IMR-90 (cell line): ENCODE measurements around the gene PAIP1.

Source experiments
- POLR2A ChIP-seq: IDR thresholded peaks from 2 replicates; pipeline ENCODE4 v1.6.1; 2012; ENCODE audit warnings: mild to moderate bottlenecking, low read depth, low read length
- TF ChIP-seq, protein P1 (sequence below): conservative IDR thresholded peaks from 2 replicates; pipeline ENCODE4 v1.5.1; 2012; ENCODE audit warnings: mild to moderate bottlenecking, low read depth, low read length, improper control_type of control experiment

DNA sequence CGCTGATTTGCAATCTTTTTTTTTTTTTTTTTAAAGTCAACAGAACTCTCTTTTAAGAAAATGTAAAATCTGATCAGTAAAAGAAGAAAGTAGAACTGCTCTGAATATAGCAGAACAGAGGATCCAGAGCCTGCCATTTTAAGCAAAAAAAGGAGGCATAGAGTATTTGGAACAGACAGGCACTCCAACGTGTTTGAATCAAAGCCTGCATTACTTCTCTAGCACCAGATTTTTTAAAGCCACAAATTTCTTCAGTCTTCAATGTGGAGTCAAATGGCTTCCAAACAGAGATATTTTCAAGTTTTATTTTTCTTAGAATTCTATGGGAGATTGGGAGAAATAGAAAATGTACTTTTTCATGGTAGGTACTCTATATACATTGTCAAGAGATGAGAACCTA lies 5.1 kb downstream of the PAIP1 start:
- TF ChIP-seq POLR2A: no peak
- TF ChIP-seq, protein P1, sequence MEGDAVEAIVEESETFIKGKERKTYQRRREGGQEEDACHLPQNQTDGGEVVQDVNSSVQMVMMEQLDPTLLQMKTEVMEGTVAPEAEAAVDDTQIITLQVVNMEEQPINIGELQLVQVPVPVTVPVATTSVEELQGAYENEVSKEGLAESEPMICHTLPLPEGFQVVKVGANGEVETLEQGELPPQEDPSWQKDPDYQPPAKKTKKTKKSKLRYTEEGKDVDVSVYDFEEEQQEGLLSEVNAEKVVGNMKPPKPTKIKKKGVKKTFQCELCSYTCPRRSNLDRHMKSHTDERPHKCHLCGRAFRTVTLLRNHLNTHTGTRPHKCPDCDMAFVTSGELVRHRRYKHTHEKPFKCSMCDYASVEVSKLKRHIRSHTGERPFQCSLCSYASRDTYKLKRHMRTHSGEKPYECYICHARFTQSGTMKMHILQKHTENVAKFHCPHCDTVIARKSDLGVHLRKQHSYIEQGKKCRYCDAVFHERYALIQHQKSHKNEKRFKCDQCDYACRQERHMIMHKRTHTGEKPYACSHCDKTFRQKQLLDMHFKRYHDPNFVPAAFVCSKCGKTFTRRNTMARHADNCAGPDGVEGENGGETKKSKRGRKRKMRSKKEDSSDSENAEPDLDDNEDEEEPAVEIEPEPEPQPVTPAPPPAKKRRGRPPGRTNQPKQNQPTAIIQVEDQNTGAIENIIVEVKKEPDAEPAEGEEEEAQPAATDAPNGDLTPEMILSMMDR: no peak
